HL-60 (cell line): ENCODE results near the gene CCSER1.

Experiments used
- CTCF ChIP-seq: IDR thresholded peaks from one replicate; pipeline ENCODE4 v1.5.1; 2011; ENCODE audit warnings: low read length, control low read depth, inconsistent platforms; ENCODE audit not compliant: insufficient read depth
- GABPA ChIP-seq: IDR thresholded peaks from 2 replicates; pipeline ENCODE4 v1.6.1; 2012; ENCODE audit warnings: low read depth
- POLR2AphosphoS5 ChIP-seq: IDR thresholded peaks from 2 replicates; pipeline ENCODE4 v1.6.1; 2012; ENCODE audit warnings: low read depth
- SPI1 ChIP-seq: IDR thresholded peaks from 2 replicates; pipeline ENCODE4 v1.6.1; 2012; ENCODE audit warnings: low read depth, mild to moderate bottlenecking, borderline replicate concordance
- TF ChIP-seq, protein P1 (sequence below): IDR thresholded peaks from 2 replicates; pipeline ENCODE4 v1.6.1; 2012; ENCODE audit warnings: low read depth; ENCODE audit not compliant: insufficient replicate concordance

- TF ChIP-seq CTCF: no peak
- no peak for TF ChIP-seq POLR2AphosphoS5
- TF ChIP-seq, protein P1, sequence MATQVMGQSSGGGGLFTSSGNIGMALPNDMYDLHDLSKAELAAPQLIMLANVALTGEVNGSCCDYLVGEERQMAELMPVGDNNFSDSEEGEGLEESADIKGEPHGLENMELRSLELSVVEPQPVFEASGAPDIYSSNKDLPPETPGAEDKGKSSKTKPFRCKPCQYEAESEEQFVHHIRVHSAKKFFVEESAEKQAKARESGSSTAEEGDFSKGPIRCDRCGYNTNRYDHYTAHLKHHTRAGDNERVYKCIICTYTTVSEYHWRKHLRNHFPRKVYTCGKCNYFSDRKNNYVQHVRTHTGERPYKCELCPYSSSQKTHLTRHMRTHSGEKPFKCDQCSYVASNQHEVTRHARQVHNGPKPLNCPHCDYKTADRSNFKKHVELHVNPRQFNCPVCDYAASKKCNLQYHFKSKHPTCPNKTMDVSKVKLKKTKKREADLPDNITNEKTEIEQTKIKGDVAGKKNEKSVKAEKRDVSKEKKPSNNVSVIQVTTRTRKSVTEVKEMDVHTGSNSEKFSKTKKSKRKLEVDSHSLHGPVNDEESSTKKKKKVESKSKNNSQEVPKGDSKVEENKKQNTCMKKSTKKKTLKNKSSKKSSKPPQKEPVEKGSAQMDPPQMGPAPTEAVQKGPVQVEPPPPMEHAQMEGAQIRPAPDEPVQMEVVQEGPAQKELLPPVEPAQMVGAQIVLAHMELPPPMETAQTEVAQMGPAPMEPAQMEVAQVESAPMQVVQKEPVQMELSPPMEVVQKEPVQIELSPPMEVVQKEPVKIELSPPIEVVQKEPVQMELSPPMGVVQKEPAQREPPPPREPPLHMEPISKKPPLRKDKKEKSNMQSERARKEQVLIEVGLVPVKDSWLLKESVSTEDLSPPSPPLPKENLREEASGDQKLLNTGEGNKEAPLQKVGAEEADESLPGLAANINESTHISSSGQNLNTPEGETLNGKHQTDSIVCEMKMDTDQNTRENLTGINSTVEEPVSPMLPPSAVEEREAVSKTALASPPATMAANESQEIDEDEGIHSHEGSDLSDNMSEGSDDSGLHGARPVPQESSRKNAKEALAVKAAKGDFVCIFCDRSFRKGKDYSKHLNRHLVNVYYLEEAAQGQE: no peak
- no peak for TF ChIP-seq SPI1
- TF ChIP-seq GABPA: no peak
Measured at GRCh38 chr4:91288702-91289311, 1161.6 kb downstream of the CCSER1 start.
